ENCODE measurements around the gene SEMA4D. TPM values are rescaled to one million over a fixed set of nuclear protein-coding genes. Genes with fewer than 3 reads are reported as not detected.

Gene SEMA4D
- total and polyA plus RNA-seq, 2 experiments from 2014 or later = 9.4 to 10.4 TPM

- Histone ChIP-seq H3K9me2 (replicated peaks; ENCODE audit: insufficient read depth) (no peaks in the 10 kb centered on the region), H3K4me2 (no peak overlapping the region), H4K20me1 (ENCODE audit: insufficient read depth, poor library complexity, severe bottlenecking) (no peaks in the 10 kb centered on the region), H3K4me3 (no peak overlapping the region), H3K9me3 (ENCODE audit: low read depth) (no peaks in the 10 kb centered on the region), H3K36me3 (replicated peaks; ENCODE audit: insufficient read depth, low read depth) (no peaks in the 10 kb centered on the region), H3K4me1 (ENCODE audit: insufficient read depth) (no peaks in the 10 kb centered on the region), H3K27ac (no peak overlapping the region), H3K27me3 (no peaks in the 10 kb centered on the region), H3K79me2 (no peaks in the 10 kb centered on the region), H2AFZ (no peak overlapping the region)
- no peak for TF ChIP-seq EZH2phosphoT487 (IDR thresholded peaks at IDR 0.05; ENCODE audit: low read depth, severe bottlenecking, unreplicated experiment)
- no peak for TF ChIP-seq EZH2 (IDR thresholded peaks at IDR 0.05; ENCODE audit: borderline replicate concordance)
- TF ChIP-seq, protein P1, sequence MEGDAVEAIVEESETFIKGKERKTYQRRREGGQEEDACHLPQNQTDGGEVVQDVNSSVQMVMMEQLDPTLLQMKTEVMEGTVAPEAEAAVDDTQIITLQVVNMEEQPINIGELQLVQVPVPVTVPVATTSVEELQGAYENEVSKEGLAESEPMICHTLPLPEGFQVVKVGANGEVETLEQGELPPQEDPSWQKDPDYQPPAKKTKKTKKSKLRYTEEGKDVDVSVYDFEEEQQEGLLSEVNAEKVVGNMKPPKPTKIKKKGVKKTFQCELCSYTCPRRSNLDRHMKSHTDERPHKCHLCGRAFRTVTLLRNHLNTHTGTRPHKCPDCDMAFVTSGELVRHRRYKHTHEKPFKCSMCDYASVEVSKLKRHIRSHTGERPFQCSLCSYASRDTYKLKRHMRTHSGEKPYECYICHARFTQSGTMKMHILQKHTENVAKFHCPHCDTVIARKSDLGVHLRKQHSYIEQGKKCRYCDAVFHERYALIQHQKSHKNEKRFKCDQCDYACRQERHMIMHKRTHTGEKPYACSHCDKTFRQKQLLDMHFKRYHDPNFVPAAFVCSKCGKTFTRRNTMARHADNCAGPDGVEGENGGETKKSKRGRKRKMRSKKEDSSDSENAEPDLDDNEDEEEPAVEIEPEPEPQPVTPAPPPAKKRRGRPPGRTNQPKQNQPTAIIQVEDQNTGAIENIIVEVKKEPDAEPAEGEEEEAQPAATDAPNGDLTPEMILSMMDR (IDR thresholded peaks at IDR 0.05; ENCODE audit: poor library complexity) = no peak
- 51% methylated on average over 4 of the region's 4 CpGs for WGBS (ENCODE audit: low lambda C conversion rate, missing lambda C conversion rate)
- DNase-seq (ENCODE audit: low spot score) = no peak
Observed at GRCh38 chr9:89532478-89532877, 34.6 kb upstream of the SEMA4D start.

DNA sequence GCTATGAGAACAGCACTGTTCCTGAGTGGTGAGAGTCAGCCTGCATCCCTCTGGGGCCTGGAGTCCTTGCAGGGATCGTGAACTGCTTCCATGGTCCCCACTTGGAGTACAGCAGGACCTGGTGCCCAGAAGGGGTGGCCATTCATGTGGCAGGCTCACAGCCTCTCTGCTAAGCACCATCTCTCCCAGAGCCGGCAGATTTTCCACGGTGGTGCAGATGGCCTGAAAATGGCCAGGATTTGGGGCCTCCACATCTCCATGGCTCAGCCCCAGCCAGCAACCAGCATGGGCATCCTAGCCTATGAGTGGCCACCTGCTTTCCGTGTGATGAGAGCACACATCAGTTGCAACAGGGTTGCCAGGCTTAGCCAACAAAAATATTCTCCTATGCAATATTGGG, 33.9 kb upstream of the SEMA4D start:
- Histone ChIP-seq H2AFZ (no peak overlapping the region), H3K9me3 (ENCODE audit: low read depth) (no peaks in the 10 kb centered on the region), H3K9me2 (replicated peaks; ENCODE audit: insufficient read depth) (no peaks in the 10 kb centered on the region), H3K79me2 (no peaks in the 10 kb centered on the region), H4K20me1 (ENCODE audit: insufficient read depth, poor library complexity, severe bottlenecking) (no peaks in the 10 kb centered on the region), H3K27ac (no peak overlapping the region), H3K4me3 (no peak overlapping the region), H3K4me2 (no peak overlapping the region), H3K27me3 (no peaks in the 10 kb centered on the region), H3K4me1 (ENCODE audit: insufficient read depth) (no peaks in the 10 kb centered on the region), H3K36me3 (replicated peaks; ENCODE audit: insufficient read depth, low read depth) (no peaks in the 10 kb centered on the region)
- 97% methylated on average over 4 of the region's 4 CpGs for WGBS (ENCODE audit: low lambda C conversion rate, missing lambda C conversion rate)
- no peak for DNase-seq (ENCODE audit: low spot score)
- TF ChIP-seq, protein P1 (IDR thresholded peaks at IDR 0.05; ENCODE audit: poor library complexity) = no peak

DNA sequence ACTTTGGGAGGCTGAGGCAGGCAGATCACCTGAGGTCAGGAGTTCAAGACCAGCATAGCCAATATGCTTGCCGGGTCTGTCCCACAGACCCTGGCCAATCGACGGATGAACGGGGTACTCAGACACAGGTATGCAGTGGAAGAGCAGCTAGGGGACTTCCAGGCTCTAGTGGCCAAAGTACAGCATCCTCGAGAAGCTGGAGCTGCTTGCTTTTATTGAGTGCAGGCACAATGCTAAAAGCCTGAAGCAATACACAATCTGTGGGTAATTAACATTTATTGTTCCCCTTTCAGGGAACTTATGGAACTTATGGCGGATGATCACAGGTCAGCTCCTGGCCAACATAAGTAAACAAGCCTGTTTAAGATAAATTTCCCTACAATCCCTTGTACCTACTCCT, 32.8 kb upstream of the SEMA4D start:
- H3K79me2 ChIP-seq = no peaks in the 10 kb centered on the region
- H3K4me3 ChIP-seq = no peak overlapping the region
- TF ChIP-seq EZH2phosphoT487 (IDR thresholded peaks at IDR 0.05; ENCODE audit: low read depth, severe bottlenecking, unreplicated experiment) (no peak), EZH2 (IDR thresholded peaks at IDR 0.05; ENCODE audit: borderline replicate concordance) (no peak)
- TF ChIP-seq, protein P1 (IDR thresholded peaks at IDR 0.05; ENCODE audit: poor library complexity) = no peak
- no peaks in the 10 kb centered on the region for H3K27me3 ChIP-seq
- H3K27ac ChIP-seq = no peak overlapping the region
- no peak overlapping the region for H3K4me2 ChIP-seq
- H2AFZ ChIP-seq = no peak overlapping the region
- H3K9me3 ChIP-seq (ENCODE audit: low read depth) = no peaks in the 10 kb centered on the region
- H3K4me1 ChIP-seq (ENCODE audit: insufficient read depth) = peaks cover 7% of the 10 kb centered on the region
- DNase-seq (ENCODE audit: low spot score) = no peak
- 74% methylated on average over 6 of the region's 6 CpGs for WGBS (ENCODE audit: low lambda C conversion rate, missing lambda C conversion rate)
- no peaks in the 10 kb centered on the region for H3K36me3 ChIP-seq (replicated peaks; ENCODE audit: insufficient read depth, low read depth)
- no peaks in the 10 kb centered on the region for H3K9me2 ChIP-seq (replicated peaks; ENCODE audit: insufficient read depth)
- H4K20me1 ChIP-seq (ENCODE audit: insufficient read depth, poor library complexity, severe bottlenecking) = no peaks in the 10 kb centered on the region
